B cell (primary cell): Measurements from ENCODE around the gene SIX5.

Experiments used
- CTCF ChIP-seq: fragments of 200-600 bp; IDR thresholded peaks from one replicate; pipeline ENCODE4 v1.8.0; 2022; ENCODE audit warnings: antibody characterized with exemption, mild to moderate bottlenecking
- EZH2 ChIP-seq: IDR thresholded peaks from 2 replicates; pipeline ENCODE4 v1.6.1; 2012; ENCODE audit warnings: borderline replicate concordance, low read depth, mild to moderate bottlenecking, moderate library complexity, low read length; ENCODE audit not compliant: insufficient read depth, poor library complexity, severe bottlenecking

GRCh38 chr19:45761714-45762113, 7.3 kb downstream of the SIX5 start:
- no peak for TF ChIP-seq CTCF
- TF ChIP-seq EZH2: no peak
